Karpas-422 (cell line): ENCODE measurements around the gene MAP1LC3B2. TPM values are rescaled to one million over a fixed set of nuclear protein-coding genes. Genes with fewer than 3 reads are reported as not detected.

Experiments
- DNase-seq: peaks from one replicate; pipeline ENCODE4 v3.0.0-alpha.2; 2015
- H2AFZ ChIP-seq: fragments of 200-600 bp; sonication (generic); 2 replicates; pipeline ENCODE4 v1.6.1; 2014; ENCODE audit warnings: antibody characterized with exemption, low read length, mixed read lengths
- H3K27ac ChIP-seq: fragments of 200-600 bp; sonication (generic); 2 replicates; pipeline ENCODE4 v1.5.1; 2014; ENCODE audit warnings: mild to moderate bottlenecking, low read length, moderate library complexity
- H3K27me3 ChIP-seq: fragments of 200-600 bp; sonication (generic); 2 replicates; pipeline ENCODE4 v1.6.1; 2014; ENCODE audit warnings: low read length, mixed read lengths
- H3K36me3 ChIP-seq: fragments of 200-600 bp; sonication (generic); 2 replicates; pipeline ENCODE4 v1.6.1; 2014; ENCODE audit warnings: low read length, mixed read lengths; ENCODE audit not compliant: insufficient read depth
- H3K4me1 ChIP-seq: fragments of 200-600 bp; sonication (generic); 2 replicates; pipeline ENCODE4 v1.6.1; 2014; ENCODE audit warnings: mild to moderate bottlenecking, low read length, mixed read lengths
- H3K4me2 ChIP-seq: fragments of 200-600 bp; sonication (generic); 2 replicates; pipeline ENCODE4 v1.6.1; 2014; ENCODE audit warnings: low read length, low read depth, mild to moderate bottlenecking; ENCODE audit not compliant: poor library complexity, severe bottlenecking
- H3K4me3 ChIP-seq: fragments of 200-600 bp; sonication (generic); 2 replicates; pipeline ENCODE4 v1.5.1; 2014; ENCODE audit warnings: mild to moderate bottlenecking, antibody characterized with exemption, low read length, mixed read lengths
- H3K79me2 ChIP-seq: fragments of 200-600 bp; sonication (generic); 2 replicates; pipeline ENCODE4 v1.6.1; 2014; ENCODE audit warnings: mild to moderate bottlenecking, low read length, mixed read lengths
- H3K9ac ChIP-seq: fragments of 200-600 bp; sonication (generic); 2 replicates; pipeline ENCODE4 v1.6.0; 2014; ENCODE audit warnings: low read length
- H3K9me2 ChIP-seq: fragments of 200-600 bp; sonication (generic), shearing (Covaris generic); replicated peaks from 2 replicates; pipeline ENCODE4 v1.6.0; 2014; ENCODE audit warnings: mild to moderate bottlenecking, low read length, moderate library complexity; ENCODE audit not compliant: insufficient read depth
- H3K9me3 ChIP-seq: fragments of 300-700, 200-600 bp; sonication (generic); 2 replicates; pipeline ENCODE4 v1.6.1; 2014; ENCODE audit warnings: low read length, mixed read lengths
- H4K20me1 ChIP-seq: fragments of 200-600 bp; sonication (generic); 2 replicates; pipeline ENCODE4 v1.6.1; 2014; ENCODE audit warnings: mild to moderate bottlenecking, antibody characterized with exemption, low read length, low read depth; ENCODE audit not compliant: insufficient read depth
- total RNA-seq: library from RNA; depleted of rRNA; stranded (reverse); fragments of >200 nt; shearing (Covaris generic); gene quantifications from 2 replicates; pipeline ENCODE4 v1.2.3, GENCODE V29; 2014; ENCODE audit warnings: low replicate concordance; rRNA removed

MAP1LC3B2 gene
- total RNA-seq, 1 experiment from 2014 or later, result 0.71 TPM

DNA sequence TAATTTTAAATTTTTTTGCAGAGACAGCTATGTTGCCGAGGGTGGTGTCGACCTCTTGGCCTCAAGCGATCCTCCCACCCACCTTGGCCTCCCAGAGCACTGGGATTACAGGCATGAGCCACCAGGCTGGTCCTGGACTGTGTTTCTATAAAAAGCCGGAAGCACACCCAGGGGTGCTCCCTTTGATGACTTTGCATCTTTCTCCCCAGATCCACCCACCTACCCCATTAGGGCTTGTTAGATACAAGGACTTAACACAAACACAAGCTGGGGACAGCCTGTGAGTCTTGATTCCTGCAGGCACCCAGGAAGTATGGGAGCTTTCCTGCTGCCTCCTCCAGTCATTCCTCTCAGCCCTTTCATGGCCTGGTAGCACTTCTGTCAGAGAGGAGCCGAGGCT, 67.0 kb downstream of the MAP1LC3B2 start:
- H3K9me2 ChIP-seq, result no peaks in the 10 kb centered on the region
- no peak overlapping the region for H3K27ac ChIP-seq
- no peak overlapping the region for H3K9ac ChIP-seq
- H3K9me3 ChIP-seq, result no peaks in the 10 kb centered on the region
- no peaks in the 10 kb centered on the region for H4K20me1 ChIP-seq
- no peak overlapping the region for H3K4me2 ChIP-seq
- no peak for DNase-seq
- H3K36me3 ChIP-seq, result no peaks in the 10 kb centered on the region
- H3K27me3 ChIP-seq, result no peaks in the 10 kb centered on the region
- no peak overlapping the region for H3K4me3 ChIP-seq
- no peak overlapping the region for H2AFZ ChIP-seq
- H3K4me1 ChIP-seq, result no peaks in the 10 kb centered on the region
- H3K79me2 ChIP-seq, result no peaks in the 10 kb centered on the region

Other genes with a start within 250 kb of the MAP1LC3B2 start
- gene SPRING1, start 178.7 kb downstream of the MAP1LC3B2 start, total RNA-seq, result 23.0 and 33.3 TPM in 2 replicates
- gene RNFT2, start 178.9 kb downstream of the MAP1LC3B2 start, total RNA-seq, result 6.7 and 10.7 TPM in 2 replicates